ENCODE measurements around the gene TRIB2.
"Not testable (repeated sequence)": the region's sequence is repeated elsewhere in the genome, so short reads cannot be mapped to it uniquely, and the experiment has no call there.

Gene TRIB2

GRCh38 chr2:12676771-12677170, 40.0 kb upstream of the TRIB2 start:
- no peak for TF ChIP-seq CTCF (IDR thresholded peaks at IDR 0.05; ENCODE audit: extremely low read depth, missing control alignments)
- no peak for DNase-seq (ENCODE audit: low spot score)

GRCh38 chr2:12678186-12678585, 38.5 kb upstream of the TRIB2 start:
- TF ChIP-seq CTCF (IDR thresholded peaks at IDR 0.05; ENCODE audit: extremely low read depth, missing control alignments), result no peak

GRCh38 chr2:12679550-12680072, 37.1 kb upstream of the TRIB2 start:
- TF ChIP-seq CTCF (IDR thresholded peaks at IDR 0.05; ENCODE audit: extremely low read depth, missing control alignments), result no peak
- no peak for DNase-seq (ENCODE audit: low spot score)

More at GRCh38 chr2:12678186-12678585, 38.5 kb upstream of the TRIB2 start:
- no peak for DNase-seq (ENCODE audit: low spot score)

- not testable (repeated sequence) for DNase-seq (ENCODE audit: low spot score)
Measured at GRCh38 chr2:12680115-12680514, 36.6 kb upstream of the TRIB2 start.

- no peak for DNase-seq (ENCODE audit: low spot score)
- TF ChIP-seq CTCF (IDR thresholded peaks at IDR 0.05; ENCODE audit: extremely low read depth, missing control alignments), result no peak
Measured at GRCh38 chr2:12682017-12682416, 34.7 kb upstream of the TRIB2 start.

GRCh38 chr2:12683457-12684100, 33.2 kb upstream of the TRIB2 start:
- no peak for DNase-seq (ENCODE audit: low spot score)
- TF ChIP-seq CTCF (IDR thresholded peaks at IDR 0.05; ENCODE audit: extremely low read depth, missing control alignments), result no peak

- DNase-seq (ENCODE audit: low spot score), result no peak
- TF ChIP-seq CTCF (IDR thresholded peaks at IDR 0.05; ENCODE audit: extremely low read depth, missing control alignments), result no peak
Measured at GRCh38 chr2:12684471-12684936, 32.2 kb upstream of the TRIB2 start.

- no peak for TF ChIP-seq CTCF (IDR thresholded peaks at IDR 0.05; ENCODE audit: extremely low read depth, missing control alignments)
- no peak for DNase-seq (ENCODE audit: low spot score)
Measured at GRCh38 chr2:12685145-12685544, 31.6 kb upstream of the TRIB2 start.

All from GM20000 (cell line).